IPS-11a (cell line): ENCODE measurements around the gene MSANTD4.
"Not testable (repeated sequence)": the region's sequence is repeated elsewhere in the genome, so short reads cannot be mapped to it uniquely, and the experiment has no call there.

ENCODE experiments used
- H3K4me3 ChIP-seq: one replicate; pipeline ENCODE4 v1.5.1; 2013; ENCODE audit warnings: low read depth, low read length, control low read depth

The MSANTD4 gene

GRCh38 chr11:106014620-106015019 is 7.4 kb downstream of the MSANTD4 start:
- H3K4me3 ChIP-seq, result no peak overlapping the region

- no peak overlapping the region for H3K4me3 ChIP-seq
Observed at GRCh38 chr11:106014035-106014434, 8.0 kb downstream of the MSANTD4 start.

- H3K4me3 ChIP-seq, result no peak overlapping the region
Observed at GRCh38 chr11:106012744-106013143, 9.3 kb downstream of the MSANTD4 start.

GRCh38 chr11:106011481-106011880 is 10.6 kb downstream of the MSANTD4 start:
- no peak overlapping the region for H3K4me3 ChIP-seq

GRCh38 chr11:106003094-106003493 is 18.9 kb downstream of the MSANTD4 start:
- H3K4me3 ChIP-seq, result not testable (repeated sequence)

- no peak overlapping the region for H3K4me3 ChIP-seq
Observed at GRCh38 chr11:106001304-106002012, 20.6 kb downstream of the MSANTD4 start.

- H3K4me3 ChIP-seq, result no peak overlapping the region
Observed at GRCh38 chr11:105991888-105992287, 30.2 kb downstream of the MSANTD4 start.

- H3K4me3 ChIP-seq, result no peak overlapping the region
Observed at GRCh38 chr11:105989124-105989523, 32.9 kb downstream of the MSANTD4 start.

GRCh38 chr11:105988197-105988596 is 33.8 kb downstream of the MSANTD4 start:
- no peak overlapping the region for H3K4me3 ChIP-seq

GRCh38 chr11:105986554-105986953 is 35.5 kb downstream of the MSANTD4 start:
- no peak overlapping the region for H3K4me3 ChIP-seq

- no peak overlapping the region for H3K4me3 ChIP-seq
Observed at GRCh38 chr11:105979997-105980703, 41.9 kb downstream of the MSANTD4 start.

- no peak overlapping the region for H3K4me3 ChIP-seq
Observed at GRCh38 chr11:105975128-105975527, 46.9 kb downstream of the MSANTD4 start.

GRCh38 chr11:105969756-105970155 is 52.3 kb downstream of the MSANTD4 start:
- no peak overlapping the region for H3K4me3 ChIP-seq

- no peak overlapping the region for H3K4me3 ChIP-seq
Observed at GRCh38 chr11:105968021-105968697, 53.9 kb downstream of the MSANTD4 start.

- no peak overlapping the region for H3K4me3 ChIP-seq
Observed at GRCh38 chr11:105960252-105961245, 61.5 kb downstream of the MSANTD4 start.
